HG02571 (cell line): Measurements from ENCODE around the gene LZTS3.
"Not testable (repeated sequence)": the region's sequence is repeated elsewhere in the genome, so short reads cannot be mapped to it uniquely, and the experiment has no call there.

Experiments used
- ATAC-seq: cut with Tn5 transposase; IDR thresholded peaks from one replicate; pipeline ENCODE4 v1.9.1; 2021; ENCODE audit warnings: mild to moderate bottlenecking, moderate library complexity; ENCODE audit not compliant: unreplicated experiment

Gene LZTS3

GRCh38 chr20:3146732-3147341 is 26.5 kb downstream of the LZTS3 start:
- ATAC-seq: no peak

GRCh38 chr20:3141757-3142156 is 31.6 kb downstream of the LZTS3 start:
- no peak for ATAC-seq

DNA sequence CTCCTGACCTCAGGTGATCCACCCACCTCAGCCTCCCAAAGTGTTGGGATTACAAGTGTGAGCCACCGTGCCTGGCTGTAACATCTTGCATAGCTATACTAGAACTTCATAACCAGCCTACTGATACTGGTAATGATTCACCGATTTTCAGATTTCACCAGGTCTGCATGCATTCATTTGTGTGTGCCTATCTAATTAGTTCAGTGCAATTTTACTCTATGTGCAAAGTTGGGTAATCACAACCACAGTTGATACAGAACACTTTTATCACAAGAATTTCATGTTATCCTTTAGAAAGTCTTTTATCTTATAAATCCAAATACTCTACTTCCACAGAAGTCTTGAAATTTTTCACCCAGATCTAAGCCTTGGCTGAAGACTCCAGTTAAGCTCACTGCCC is 35.9 kb downstream of the LZTS3 start:
- ATAC-seq: no peak

GRCh38 chr20:3135507-3136070 is 37.8 kb downstream of the LZTS3 start:
- no peak for ATAC-seq

DNA sequence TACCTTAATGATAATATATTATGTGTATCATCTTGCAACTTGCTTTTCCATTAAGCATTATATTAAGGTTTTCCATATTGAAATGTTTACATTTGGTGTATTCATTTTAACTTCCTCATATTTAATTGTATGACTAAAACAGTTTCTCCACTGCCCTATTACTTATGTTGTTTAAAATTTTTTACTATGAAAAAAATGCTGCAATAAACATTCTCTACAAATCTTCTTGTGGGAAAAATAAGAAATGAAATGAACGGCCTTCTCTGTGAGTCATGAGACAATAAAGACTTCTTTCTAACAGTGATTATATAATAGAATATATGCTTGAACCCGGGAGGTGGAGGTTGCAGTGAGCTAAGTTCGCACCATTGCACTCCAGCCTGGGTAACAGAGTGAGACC is 39.2 kb downstream of the LZTS3 start:
- ATAC-seq: no peak

- ATAC-seq: no peak
These were observed 40.2 kb downstream of the LZTS3 start for GRCh38 chr20:3133155-3133554.

- ATAC-seq: no peak
These were observed 43.2 kb downstream of the LZTS3 start for GRCh38 chr20:3130051-3130600.

DNA sequence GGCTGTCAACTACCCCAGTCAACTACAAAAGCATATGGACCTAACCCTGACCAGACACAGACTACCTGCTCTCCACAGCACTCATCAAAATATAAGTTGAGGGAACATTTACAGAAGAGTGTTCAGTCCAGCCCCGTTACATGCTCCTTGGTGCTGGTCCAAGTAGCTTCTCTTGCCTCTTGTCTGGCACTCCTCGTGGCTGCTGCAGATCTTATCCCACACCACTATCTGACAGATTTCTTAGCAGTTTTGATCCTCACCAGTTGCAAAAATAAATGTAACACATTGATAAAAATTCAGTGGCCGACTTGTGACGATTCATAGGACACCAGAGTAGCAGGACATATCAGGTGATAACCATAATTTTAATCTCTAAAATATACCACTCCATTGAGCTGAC is 44.3 kb downstream of the LZTS3 start:
- no peak for ATAC-seq

DNA sequence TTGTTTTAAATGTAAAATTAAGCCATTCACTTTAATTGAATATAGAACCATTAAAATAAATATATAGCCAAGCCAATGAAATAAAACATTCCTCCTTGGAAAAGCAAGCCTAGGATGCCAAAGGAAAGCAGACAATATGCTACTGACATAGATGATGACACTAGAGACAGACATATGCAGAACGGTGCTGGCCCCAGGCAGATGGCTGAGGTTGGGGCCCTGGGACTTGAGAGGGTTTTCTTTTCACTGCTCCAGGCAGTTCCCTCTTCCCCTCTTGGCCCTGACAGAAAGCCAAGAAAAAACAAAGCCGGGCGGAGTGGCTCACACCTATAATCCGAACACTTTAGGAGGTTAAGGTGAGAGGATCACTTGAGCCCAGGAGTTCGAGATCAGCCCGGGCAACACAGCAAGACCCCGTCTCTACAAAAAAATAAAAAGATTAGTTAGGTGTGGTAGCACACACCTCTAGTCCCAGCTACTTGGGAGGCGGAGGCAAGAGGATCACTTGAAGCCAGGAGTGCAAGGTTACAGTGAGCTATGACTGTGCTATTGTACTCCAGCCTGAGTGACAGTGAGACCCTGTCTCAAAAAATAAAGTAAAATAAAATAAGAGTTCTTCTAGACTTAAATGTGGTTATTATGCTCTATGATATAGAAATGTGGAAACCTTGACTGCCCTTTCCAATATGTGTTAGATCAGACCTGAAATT is 44.9 kb downstream of the LZTS3 start:
- no peak for ATAC-seq

GRCh38 chr20:3126527-3126859 is 46.9 kb downstream of the LZTS3 start:
- ATAC-seq: no peak

DNA sequence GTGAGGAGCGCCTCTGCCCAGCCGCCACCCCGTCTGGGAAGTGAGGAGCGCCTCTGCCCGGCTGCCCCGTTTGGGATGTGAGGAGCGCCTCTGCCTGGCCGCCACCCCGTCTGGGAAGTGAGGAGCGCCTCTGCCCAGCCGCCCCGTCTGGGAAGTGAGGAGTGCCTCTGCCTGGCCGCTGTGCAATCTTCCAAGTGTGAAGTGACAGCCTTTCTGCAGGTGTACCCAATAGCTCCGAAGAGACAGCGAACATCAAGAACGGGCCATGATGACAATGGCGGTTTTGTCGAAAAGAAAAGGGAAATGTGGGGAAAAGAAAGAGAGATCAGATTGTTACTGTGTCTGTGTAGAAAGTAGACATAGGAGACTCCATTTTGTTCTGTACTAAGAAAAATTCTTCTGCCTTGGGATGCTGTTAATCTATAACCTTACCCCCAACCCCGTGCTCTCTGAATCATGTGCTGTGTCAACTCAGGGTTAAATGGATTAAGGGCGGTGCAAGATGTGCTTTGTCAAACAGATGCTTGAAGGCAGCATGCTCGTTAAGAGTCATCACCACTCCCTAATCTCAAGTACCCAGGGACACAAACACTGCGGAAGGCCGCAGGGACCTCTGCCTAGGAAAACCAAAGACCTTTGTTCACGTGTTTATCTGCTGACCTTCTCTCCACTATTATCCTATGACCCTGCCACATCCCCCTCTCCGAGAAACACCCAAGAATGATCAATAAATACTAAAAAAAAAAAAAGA is 47.4 kb downstream of the LZTS3 start:
- ATAC-seq: not testable (repeated sequence)

GRCh38 chr20:3124773-3125560 is 48.4 kb downstream of the LZTS3 start:
- ATAC-seq: not testable (repeated sequence)

DNA sequence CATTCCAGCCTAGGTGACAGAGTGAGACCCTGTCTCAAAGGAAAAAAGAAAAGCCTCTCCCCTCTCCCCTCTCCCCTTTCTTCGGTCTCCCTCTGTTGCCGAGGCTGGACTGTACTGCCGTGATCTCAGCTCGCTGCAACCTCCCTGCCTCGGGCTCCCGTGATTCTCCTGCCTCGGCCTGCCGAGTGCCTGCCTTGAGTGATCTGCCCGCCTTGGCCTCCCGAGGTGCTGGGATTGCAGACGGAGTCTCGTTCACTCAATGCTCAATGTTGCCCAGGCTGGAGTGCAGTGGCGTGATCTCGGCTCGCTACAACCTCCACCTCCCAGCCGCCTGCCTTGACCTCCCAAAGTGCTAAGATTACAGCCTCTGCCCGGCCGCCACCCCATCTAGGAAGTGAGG is 49.2 kb downstream of the LZTS3 start:
- ATAC-seq: not testable (repeated sequence)

DNA sequence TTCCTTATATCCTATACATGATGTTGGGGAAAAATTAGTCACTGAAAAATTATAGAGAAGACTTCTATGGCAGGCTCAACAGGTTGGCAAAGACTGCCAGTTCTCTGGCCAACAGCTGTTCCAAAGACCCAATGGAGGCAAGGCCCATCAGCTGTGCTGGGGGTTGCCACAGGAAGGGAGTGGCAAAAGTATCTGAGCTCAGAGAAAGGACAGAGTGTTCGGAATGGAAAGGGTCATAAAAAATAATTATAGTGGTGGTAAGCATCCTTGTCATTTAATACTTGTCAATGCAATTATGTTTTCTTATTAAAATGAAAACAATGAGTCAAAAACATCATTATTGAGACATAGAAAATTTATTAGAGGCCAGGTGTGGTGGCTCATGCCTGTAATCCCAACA is 49.8 kb downstream of the LZTS3 start:
- no peak for ATAC-seq

- no peak for ATAC-seq
These were observed 51.3 kb downstream of the LZTS3 start for GRCh38 chr20:3121955-3122610.

GRCh38 chr20:3121271-3121911 is 52.0 kb downstream of the LZTS3 start:
- no peak for ATAC-seq

DNA sequence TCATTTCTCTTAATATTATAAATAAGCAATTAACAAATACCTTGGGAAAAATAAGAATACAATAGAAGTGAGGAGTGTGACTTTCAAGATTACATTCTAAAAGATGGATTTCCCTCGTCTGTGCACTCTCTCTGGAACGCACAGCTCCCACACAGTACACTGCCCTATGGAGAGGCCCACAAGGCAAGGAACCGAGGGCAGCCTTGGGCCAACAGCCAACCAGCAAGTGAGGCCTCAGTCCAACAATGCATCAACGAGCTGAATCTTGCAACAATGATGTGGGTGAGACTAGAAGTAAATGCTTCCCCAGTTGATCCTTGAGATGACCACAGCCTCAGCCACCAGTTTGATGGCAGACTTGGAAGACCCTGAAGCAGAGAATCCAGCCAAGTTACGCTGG is 54.3 kb downstream of the LZTS3 start:
- ATAC-seq: no peak

GRCh38 chr20:3117839-3118379 is 55.4 kb downstream of the LZTS3 start:
- not testable (repeated sequence) for ATAC-seq

GRCh38 chr20:3116341-3116740 is 57.0 kb downstream of the LZTS3 start:
- ATAC-seq: no peak
